ENCODE data around the gene CDC23.
A peak's percentile ranks its signal among the peaks of the same experiment; 100 is the strongest.

Gene CDC23

GRCh38 chr5:138243794-138244193 lies 30.7 kb upstream of the CDC23 start:
- Histone ChIP-seq H3K36me3 (replicated peaks; ENCODE audit: low read depth, low read length) (no peaks in the 10 kb centered on the region), H3K9ac (ENCODE audit: low read length) (no peak overlapping the region), H3K4me2 (ENCODE audit: low read length) (no peak overlapping the region), H3K79me2 (ENCODE audit: low read length) (no peaks in the 10 kb centered on the region), H4K20me1 (ENCODE audit: insufficient read depth, low read length) (no peaks in the 10 kb centered on the region), H3K27me3 (ENCODE audit: low read depth, low read length) (peaks cover 5% of the 10 kb centered on the region; the same call in 1 of the 2 replicates), H3K27ac (ENCODE audit: low read length) (no peak overlapping the region), H3K4me3 (ENCODE audit: low read length) (no peak overlapping the region), H3K4me1 (ENCODE audit: low read length) (peaks cover 9% of the 10 kb centered on the region), H2AFZ (ENCODE audit: low read depth, low read length) (no peak overlapping the region), H3K9me3 (ENCODE audit: insufficient read depth, low read length) (no peaks in the 10 kb centered on the region)
- TF ChIP-seq CTCF (IDR thresholded peaks at IDR 0.05; ENCODE audit: low read depth, low read length) (no peak), EZH2phosphoT487 (IDR thresholded peaks at IDR 0.05; ENCODE audit: low read depth) (no peak)

GRCh38 chr5:138241688-138242571 lies 28.8 kb upstream of the CDC23 start:
- TF ChIP-seq EZH2phosphoT487 (IDR thresholded peaks at IDR 0.05; ENCODE audit: low read depth) (no peak), CTCF (IDR thresholded peaks at IDR 0.05; ENCODE audit: low read depth, low read length) (no peak)
- Histone ChIP-seq H3K79me2 (ENCODE audit: low read length) (no peaks in the 10 kb centered on the region), H3K27ac (ENCODE audit: low read length) (no peak overlapping the region), H3K4me1 (ENCODE audit: low read length) (peaks cover 9% of the 10 kb centered on the region), H2AFZ (ENCODE audit: low read depth, low read length) (no peak overlapping the region), H3K9ac (ENCODE audit: low read length) (no peak overlapping the region), H3K4me3 (ENCODE audit: low read length) (no peak overlapping the region), H3K4me2 (ENCODE audit: low read length) (no peak overlapping the region), H3K27me3 (ENCODE audit: low read depth, low read length) (peaks cover 5% of the 10 kb centered on the region; the same call in 1 of the 2 replicates), H4K20me1 (ENCODE audit: insufficient read depth, low read length) (no peaks in the 10 kb centered on the region), H3K9me3 (ENCODE audit: insufficient read depth, low read length) (no peaks in the 10 kb centered on the region), H3K36me3 (replicated peaks; ENCODE audit: low read depth, low read length) (no peaks in the 10 kb centered on the region)

- Histone ChIP-seq H3K27me3 (ENCODE audit: low read depth, low read length) (peaks cover 5% of the 10 kb centered on the region; the same call in 1 of the 2 replicates), H3K9ac (ENCODE audit: low read length) (no peak overlapping the region)
Observed at GRCh38 chr5:138240650-138241385, 27.7 kb upstream of the CDC23 start.

More at GRCh38 chr5:138240650-138241385, 27.7 kb upstream of the CDC23 start:
- no peaks in the 10 kb centered on the region for H4K20me1 ChIP-seq (ENCODE audit: insufficient read depth, low read length)
- no peaks in the 10 kb centered on the region for H3K36me3 ChIP-seq (replicated peaks; ENCODE audit: low read depth, low read length)
- no peaks in the 10 kb centered on the region for H3K79me2 ChIP-seq (ENCODE audit: low read length)
- peaks cover 9% of the 10 kb centered on the region for H3K4me1 ChIP-seq (ENCODE audit: low read length)
- peak overlapping the region; percentile 24; the same call in 1 of the 2 replicates for H3K4me2 ChIP-seq (ENCODE audit: low read length)
- H3K9me3 ChIP-seq (ENCODE audit: insufficient read depth, low read length): no peaks in the 10 kb centered on the region
- TF ChIP-seq CTCF (IDR thresholded peaks at IDR 0.05; ENCODE audit: low read depth, low read length): no peak
- TF ChIP-seq EZH2phosphoT487 (IDR thresholded peaks at IDR 0.05; ENCODE audit: low read depth): no peak
- H3K27ac ChIP-seq (ENCODE audit: low read length): no peak overlapping the region
- no peak overlapping the region for H2AFZ ChIP-seq (ENCODE audit: low read depth, low read length)
- no peak overlapping the region for H3K4me3 ChIP-seq (ENCODE audit: low read length)
